Psoas muscle (tissue), 8 donors: ENCODE results near the gene TSR3. TPM values are rescaled to one million over a fixed set of nuclear protein-coding genes. Genes with fewer than 3 reads are reported as not detected.
A peak's percentile ranks its signal among the peaks of the same experiment; 100 is the strongest.

Experiments
- ATAC-seq, 4 donors: fragments of 200-7000 bp; cut with Tn5 transposase; one replicate each; pipeline ENCODE4 v1.9.1; 2020; ENCODE audit warnings: moderate library complexity in 3 of 4, mild to moderate bottlenecking in 2 of 4
- DNase-seq, 2 donors: peaks; one replicate each; pipeline ENCODE4 v3.0.0-alpha.2; 2020
- H3K27ac ChIP-seq: fragments of 200-600 bp; one replicate; pipeline ENCODE4 v1.8.0; 2022
- H3K27me3 ChIP-seq, 3 donors: fragments of 200-600 bp in 1 of 3; one replicate each; pipeline versions ENCODE4 v1.6.1 to v1.8.0; 2013 to 2022; ENCODE audit warnings: low read length in 2 of 3, mild to moderate bottlenecking in 2 of 3, moderate library complexity in 1 of 3; ENCODE audit not compliant: insufficient read depth in 3 of 3
- H3K36me3 ChIP-seq, 2 donors: fragments of 200-600 bp in 1 of 2; one replicate each; pipeline versions ENCODE4 v1.6.1 to v1.8.0; 2013 to 2022; ENCODE audit warnings: low read depth in 1 of 2, mild to moderate bottlenecking in 1 of 2, moderate library complexity in 1 of 2; ENCODE audit not compliant: insufficient read depth in 1 of 2
- H3K4me1 ChIP-seq: fragments of 200-600 bp; one replicate; pipeline ENCODE4 v1.8.0; 2022
- H3K4me3 ChIP-seq: fragments of 200-600 bp; one replicate; pipeline ENCODE4 v1.8.0; 2022; ENCODE audit warnings: mild to moderate bottlenecking
- H3K9me3 ChIP-seq: fragments of 200-600 bp; one replicate; pipeline ENCODE4 v1.8.0; 2022
- CTCF ChIP-seq: fragments of 200-600 bp; IDR thresholded peaks from one replicate; pipeline ENCODE4 v1.8.0; 2022; ENCODE audit warnings: antibody characterized with exemption
- WGBS, 3 donors: extraction: QIAGEN DNeasy Blood & Tissue Kit; methylation state at CpG; one replicate each; pipeline versions ENCODE4 v1.1.6 to v1.1.7; 2013; 5-methylcytosine and 5-hydroxymethylcytosine counted together
- intact Hi-C, 2 donors: fragments of 100-400 bp; cut with DNase I; formaldehyde crosslinking; loops; one replicate each; pipeline versions ENCODE4 v1.11.0 to v1.14.2; 2022
- polyA plus RNA-seq, 3 donors: library from polyadenylated mRNA; stranded (reverse); fragments of 200-250 nt; gene quantifications; one replicate each; pipeline ENCODE4 v1.2.3, GENCODE V29; 2013
- total RNA-seq, 4 donors: library from RNA; stranded (reverse); fragmentation: NEBNext Ultra II Directional in 2 of 4; extraction: Animal tissue kit (Norgen Biotek cat#: 25700) in 2 of 4; gene quantifications; one replicate each; pipeline versions ENCODE4 v1.2.1 to v1.2.4, GENCODE V29; 2021 to 2023
- donor health status: healthy with polysubstance abuse.
- donor health status: DM: no; HTN: no; CAD: no; lungs with moderate emphysema.
- donor health status: Bipolar disorder and iron deficiency.
- donor health status: healthy.
- donor health status: DM: yes; HTN: yes; CAD: no.
- donor health status: DM: no; HTN: no; CAD: no.
- donor health status: DM: no; HTN: no; CAD: no.
- donor health status: DM: yes; HTN: yes; CAD: no.

Gene TSR3
- total and polyA plus RNA-seq, 7 donors, result 40.0 to 109 (median 55.1) TPM

- Histone ChIP-seq H3K27me3 (no peaks in the 10 kb centered on the region), H3K9me3 (no peaks in the 10 kb centered on the region), H3K4me1 (peaks cover 30% of the 10 kb centered on the region), H3K36me3 (no peaks in the 10 kb centered on the region), H3K4me3 (peak overlapping the region; percentile 90), H3K27ac (peak overlapping the region; percentile 98)
- no peak for DNase-seq
- peak; percentile 27 to 50 (median 42) for ATAC-seq
- WGBS, 3 donors, result 5 to 10% (median 7%) methylated on average over 15 to 42 of the region's 43 CpGs
- intact Hi-C loops, result no loop called here
- TF ChIP-seq CTCF, result no peak
Observed at GRCh38 chr16:1308036-1308976, 43.4 kb downstream of the TSR3 start.

GRCh38 chr16:1306334-1306733, 45.3 kb downstream of the TSR3 start:
- TF ChIP-seq CTCF, result no peak
- intact Hi-C loops, result no loop called here
- no peaks in the 10 kb centered on the region for H3K9me3 ChIP-seq
- H3K27me3 ChIP-seq, result peaks cover 0 to 18% (median under 1%) of the 10 kb centered on the region in 3 donors
- ATAC-seq (no peak), DNase-seq (no peak)
- H3K27ac ChIP-seq, result no peak overlapping the region
- WGBS, 3 donors, result 57 to 67% (median 60%) methylated on average over 4 of the region's 4 CpGs
- H3K4me3 ChIP-seq, result no peak overlapping the region
- peaks cover 12% of the 10 kb centered on the region for H3K4me1 ChIP-seq
- H3K36me3 ChIP-seq, result no peaks in the 10 kb centered on the region

DNA sequence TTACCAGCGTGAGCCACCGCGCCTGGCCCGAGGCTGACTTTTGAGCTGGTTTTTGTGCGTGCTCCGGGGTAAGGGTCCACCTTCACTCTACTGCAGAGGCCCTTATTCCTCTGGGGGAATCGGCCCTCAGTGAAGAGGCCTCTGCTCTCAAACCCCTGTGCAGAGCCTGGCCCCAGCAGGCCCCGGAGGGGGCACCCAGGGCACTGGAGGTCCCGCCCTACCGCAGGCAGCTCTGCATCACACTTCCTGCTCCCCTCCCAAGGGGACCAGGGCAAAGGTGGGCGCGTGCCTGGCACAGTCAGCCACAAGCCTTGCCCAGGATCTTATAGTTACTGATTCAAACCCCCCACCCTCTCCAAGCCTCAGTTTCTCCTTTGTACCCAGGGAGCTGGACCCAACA, 45.9 kb downstream of the TSR3 start:
- H3K36me3 ChIP-seq, result no peaks in the 10 kb centered on the region
- peaks cover 10% of the 10 kb centered on the region for H3K4me1 ChIP-seq
- no peak for TF ChIP-seq CTCF
- ATAC-seq (no peak), DNase-seq (no peak)
- no peak overlapping the region for H3K4me3 ChIP-seq
- H3K27me3 ChIP-seq, result peaks cover 0 to 23% (median 4%) of the 10 kb centered on the region in 3 donors
- intact Hi-C loops, result no loop called here
- H3K27ac ChIP-seq, result no peak overlapping the region
- no peaks in the 10 kb centered on the region for H3K9me3 ChIP-seq
- 62 to 65% (median 63%) methylated on average over 11 to 12 of the region's 12 CpGs for WGBS, 3 donors

- 70 to 74% (median 72%) methylated on average over 12 of the region's 12 CpGs for WGBS, 3 donors
- no peak for ATAC-seq
Observed at GRCh38 chr16:1301562-1301961, 50.1 kb downstream of the TSR3 start.

More at GRCh38 chr16:1301562-1301961, 50.1 kb downstream of the TSR3 start:
- Histone ChIP-seq H3K27ac (no peak overlapping the region), H3K4me1 (peaks cover 13% of the 10 kb centered on the region), H3K9me3 (no peaks in the 10 kb centered on the region), H3K4me3 (no peak overlapping the region), H3K36me3 (no peaks in the 10 kb centered on the region), H3K27me3 (peaks cover 0 to 43% (median 6%) of the 10 kb centered on the region in 3 donors)
- intact Hi-C loops, result no loop called here
- no peak for DNase-seq
- TF ChIP-seq CTCF, result no peak
